NCI-H128 (cell line): ENCODE results near the gene SFT2D1.

Experiments
- DNase-seq: peaks from one replicate; lab custom pipeline; 2025; ENCODE audit not compliant: unreplicated experiment; lab: John Stamatoyannopoulos, UW

The SFT2D1 gene

GRCh38 chr6:166335378-166336302, 6.7 kb downstream of the SFT2D1 start:
- DNase-seq, result no peak

- no peak for DNase-seq
These were observed 7.5 kb downstream of the SFT2D1 start for GRCh38 chr6:166334878-166335277.

GRCh38 chr6:166333172-166333995, 9.0 kb downstream of the SFT2D1 start:
- DNase-seq, result no peak

GRCh38 chr6:166331503-166332415, 10.6 kb downstream of the SFT2D1 start:
- no peak for DNase-seq

- DNase-seq, result no peak
These were observed 11.7 kb downstream of the SFT2D1 start for GRCh38 chr6:166330612-166331011.

- DNase-seq, result no peak
These were observed 16.8 kb downstream of the SFT2D1 start for GRCh38 chr6:166325383-166326042.

GRCh38 chr6:166323395-166323794, 18.9 kb downstream of the SFT2D1 start:
- no peak for DNase-seq

GRCh38 chr6:166318649-166319600, 23.4 kb downstream of the SFT2D1 start:
- no peak for DNase-seq

- no peak for DNase-seq
These were observed 24.1 kb downstream of the SFT2D1 start for GRCh38 chr6:166318227-166318626.

- no peak for DNase-seq
These were observed 24.8 kb downstream of the SFT2D1 start for GRCh38 chr6:166317261-166318212.

- DNase-seq, result no peak
These were observed 26.9 kb downstream of the SFT2D1 start for GRCh38 chr6:166315436-166315835.

GRCh38 chr6:166314454-166314853, 27.9 kb downstream of the SFT2D1 start:
- no peak for DNase-seq

GRCh38 chr6:166313255-166314070, 28.9 kb downstream of the SFT2D1 start:
- DNase-seq, result no peak

GRCh38 chr6:166312832-166313231, 29.5 kb downstream of the SFT2D1 start:
- DNase-seq, result no peak

GRCh38 chr6:166310634-166311033, 31.7 kb downstream of the SFT2D1 start:
- no peak for DNase-seq

GRCh38 chr6:166309977-166310376, 32.4 kb downstream of the SFT2D1 start:
- no peak for DNase-seq
